HFF-Myc (cell line): ENCODE results near the gene PTDSS2.

ENCODE experiments used
- DNase-seq: peaks from one replicate; pipeline ENCODE4 v3.0.0-alpha.2; 2011; ENCODE audit warnings: low read depth; ENCODE audit errors: extremely low read depth
- H3K4me3 ChIP-seq: replicated peaks from 2 replicates; pipeline ENCODE4 v1.5.1; 2011; ENCODE audit warnings: low read depth, mild to moderate bottlenecking, control low read depth, low read length
- TF ChIP-seq, protein P1 (sequence below): IDR thresholded peaks from 2 replicates; pipeline ENCODE4 v1.5.1; 2012; ENCODE audit warnings: mild to moderate bottlenecking, low read depth, low read length, control low read depth; ENCODE audit errors: missing control alignments

PTDSS2 gene

DNA sequence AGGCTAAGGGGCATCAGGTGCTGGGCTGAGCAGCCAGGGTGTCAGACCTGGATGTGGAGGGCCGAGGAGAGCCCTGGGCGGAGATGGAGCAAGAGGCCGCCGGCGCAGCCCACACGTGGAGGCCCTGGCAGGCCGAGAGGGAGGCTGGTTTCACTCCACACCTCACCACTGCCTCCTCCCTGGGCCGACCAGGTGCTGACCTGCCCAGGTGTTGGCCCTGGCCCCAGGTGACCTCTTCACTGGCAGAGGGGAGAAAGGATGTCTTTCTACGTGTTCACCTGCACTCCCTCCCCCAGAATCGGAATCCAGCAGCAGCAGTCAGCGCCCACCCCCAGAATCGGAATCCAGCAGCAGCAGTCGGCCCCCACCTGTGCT, 9.0 kb upstream of the PTDSS2 start:
- no peak for DNase-seq
- no peak overlapping the region for H3K4me3 ChIP-seq
- TF ChIP-seq, protein P1, sequence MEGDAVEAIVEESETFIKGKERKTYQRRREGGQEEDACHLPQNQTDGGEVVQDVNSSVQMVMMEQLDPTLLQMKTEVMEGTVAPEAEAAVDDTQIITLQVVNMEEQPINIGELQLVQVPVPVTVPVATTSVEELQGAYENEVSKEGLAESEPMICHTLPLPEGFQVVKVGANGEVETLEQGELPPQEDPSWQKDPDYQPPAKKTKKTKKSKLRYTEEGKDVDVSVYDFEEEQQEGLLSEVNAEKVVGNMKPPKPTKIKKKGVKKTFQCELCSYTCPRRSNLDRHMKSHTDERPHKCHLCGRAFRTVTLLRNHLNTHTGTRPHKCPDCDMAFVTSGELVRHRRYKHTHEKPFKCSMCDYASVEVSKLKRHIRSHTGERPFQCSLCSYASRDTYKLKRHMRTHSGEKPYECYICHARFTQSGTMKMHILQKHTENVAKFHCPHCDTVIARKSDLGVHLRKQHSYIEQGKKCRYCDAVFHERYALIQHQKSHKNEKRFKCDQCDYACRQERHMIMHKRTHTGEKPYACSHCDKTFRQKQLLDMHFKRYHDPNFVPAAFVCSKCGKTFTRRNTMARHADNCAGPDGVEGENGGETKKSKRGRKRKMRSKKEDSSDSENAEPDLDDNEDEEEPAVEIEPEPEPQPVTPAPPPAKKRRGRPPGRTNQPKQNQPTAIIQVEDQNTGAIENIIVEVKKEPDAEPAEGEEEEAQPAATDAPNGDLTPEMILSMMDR = no peak

DNA sequence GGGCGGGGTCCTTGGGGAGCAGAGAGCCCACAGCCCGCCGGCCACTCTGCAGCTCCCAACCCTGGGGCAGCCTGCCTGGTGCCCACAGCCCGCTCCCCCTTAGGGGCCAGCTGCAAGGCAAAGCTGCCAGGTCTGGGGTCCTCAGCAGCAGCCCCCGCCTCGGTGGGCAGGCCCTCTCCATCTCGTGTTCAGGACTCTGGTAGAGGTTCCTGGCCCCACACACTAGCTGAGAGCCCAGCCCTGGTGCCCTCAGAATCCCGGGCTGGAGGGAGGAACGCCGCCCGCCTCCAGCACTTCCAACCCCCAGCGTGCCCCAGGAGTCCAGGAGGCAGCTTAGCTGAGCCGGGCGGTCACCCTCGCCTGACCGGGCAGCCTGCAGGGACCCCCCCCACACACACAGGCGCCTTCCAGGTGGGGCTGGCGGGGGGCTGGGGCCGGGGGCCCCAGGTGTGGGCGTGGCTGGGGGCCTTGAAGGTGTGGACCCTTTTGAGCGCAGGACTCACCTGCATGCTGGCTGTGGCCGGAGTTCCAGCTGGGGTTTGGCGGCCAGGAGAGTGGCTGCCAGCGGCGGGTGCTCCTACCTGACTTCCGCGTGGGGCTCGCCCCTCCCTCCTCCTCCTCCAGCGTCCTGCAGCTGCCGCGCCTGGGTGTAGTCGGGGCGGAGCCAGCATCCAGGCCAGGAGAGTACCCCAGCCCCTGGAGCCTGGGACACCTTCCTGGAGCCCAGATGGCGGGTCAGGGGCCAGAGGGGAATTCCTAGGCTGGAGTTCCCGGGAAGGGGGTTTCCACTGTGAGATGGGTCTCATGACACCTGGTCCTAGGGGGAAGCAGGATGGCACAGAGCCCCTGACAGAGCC, 8.4 kb upstream of the PTDSS2 start, which contains the start of gene ANO9:
ANO9 (minus strand) TSS at position 594 of the 857 bp plus-strand sequence; CDS start at position 509, 85 bp downstream.
- TF ChIP-seq, protein P1 = no peak
- H3K4me3 ChIP-seq = no peak within 1 kb of the TSS
- DNase-seq = no peak

DNA sequence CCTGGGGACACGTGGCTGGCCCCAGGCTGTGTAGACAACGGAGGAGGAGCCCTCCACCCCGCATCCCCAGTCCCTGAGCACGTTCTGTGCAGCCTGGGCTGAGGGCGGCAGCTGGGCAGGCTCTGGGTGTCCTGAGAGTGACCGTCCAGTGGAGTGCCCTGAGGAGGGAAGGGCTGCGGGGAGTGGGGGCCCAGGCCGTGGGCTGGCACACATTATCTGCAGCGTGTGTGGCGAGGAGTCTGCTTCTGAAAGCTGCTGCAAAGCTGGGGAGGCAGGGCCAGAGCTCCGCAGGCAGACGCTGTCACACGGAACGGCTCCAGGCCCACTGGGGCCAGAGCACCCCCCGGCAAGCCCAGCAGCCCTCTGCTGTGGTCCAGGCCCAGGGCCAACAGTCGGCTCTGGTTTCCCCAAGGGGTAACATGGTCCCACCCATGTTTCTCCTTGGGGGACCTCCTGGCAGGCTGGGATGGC, 7.4 kb upstream of the PTDSS2 start:
- TF ChIP-seq, protein P1 = no peak
- no peak for DNase-seq

DNA sequence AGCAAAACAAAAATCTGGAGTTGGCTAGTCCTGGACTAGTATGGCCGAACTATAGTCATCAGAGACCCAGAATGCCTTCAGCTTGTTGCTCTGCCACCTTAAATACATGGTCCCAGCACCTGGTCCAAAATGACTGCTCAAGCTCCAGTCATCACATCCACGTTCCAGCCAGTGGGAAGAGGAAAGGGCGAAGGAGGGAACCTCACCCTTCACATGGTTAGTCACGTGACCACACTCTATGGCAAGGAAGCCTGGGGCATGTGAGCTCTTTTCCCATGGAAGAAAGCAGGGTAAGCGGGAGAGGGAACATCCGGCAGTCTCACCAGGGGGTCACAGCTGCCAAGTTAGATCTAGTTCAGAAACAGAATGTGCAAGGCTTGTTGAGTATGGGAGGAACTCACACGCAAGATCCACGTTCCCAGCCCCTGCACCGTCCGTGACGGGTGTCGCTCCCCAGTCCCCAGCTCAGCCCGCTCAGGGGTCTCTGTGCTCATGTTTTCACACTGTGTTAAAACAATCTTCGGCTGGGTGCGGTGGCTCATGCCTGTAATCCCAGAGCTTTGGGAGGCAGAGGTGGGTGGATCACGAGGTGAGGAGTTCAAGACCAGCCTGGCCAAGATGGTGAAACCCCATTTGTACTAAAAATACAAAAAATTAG, 6.4 kb upstream of the PTDSS2 start:
- no peak for DNase-seq
- TF ChIP-seq, protein P1 = no peak
- H3K4me3 ChIP-seq = no peak overlapping the region

More for the DNA sequence above, 7.4 kb upstream of the PTDSS2 start:
- no peak overlapping the region for H3K4me3 ChIP-seq

DNA sequence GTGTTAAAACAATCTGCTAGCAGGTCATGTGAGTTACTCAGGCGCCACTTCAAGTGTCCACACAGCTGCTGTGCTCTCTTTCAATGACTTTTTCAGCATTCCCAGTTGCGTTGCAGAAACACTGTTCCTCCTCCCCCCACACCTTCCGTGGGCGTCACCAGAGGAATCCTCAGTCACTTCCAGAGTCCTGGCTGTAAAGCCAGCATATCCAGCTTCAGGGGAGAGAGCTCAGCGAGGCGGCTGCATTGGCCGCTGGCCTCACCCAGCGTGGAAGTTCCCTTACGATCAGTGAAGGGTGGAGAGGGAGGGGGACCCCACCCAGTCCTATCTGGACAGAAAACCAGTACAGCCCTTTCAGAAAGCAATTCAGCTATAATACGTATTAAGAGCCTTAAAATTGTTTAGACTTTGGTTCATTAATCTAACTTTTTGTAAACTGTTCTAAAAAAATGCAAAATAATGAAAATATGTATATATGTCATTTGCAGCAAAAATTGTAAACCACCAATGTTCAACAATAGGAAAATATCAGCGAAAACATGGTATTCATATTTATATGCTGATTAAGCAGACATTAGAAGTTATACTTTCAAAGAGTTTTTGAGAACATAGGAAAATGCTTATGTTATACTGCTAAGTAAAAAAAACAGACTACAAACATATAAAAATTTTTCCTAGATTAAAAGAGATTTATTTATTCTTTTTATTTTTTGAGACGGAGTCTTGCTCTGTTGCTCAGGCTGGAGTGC, 5.5 kb upstream of the PTDSS2 start:
- TF ChIP-seq, protein P1 = no peak

DNA sequence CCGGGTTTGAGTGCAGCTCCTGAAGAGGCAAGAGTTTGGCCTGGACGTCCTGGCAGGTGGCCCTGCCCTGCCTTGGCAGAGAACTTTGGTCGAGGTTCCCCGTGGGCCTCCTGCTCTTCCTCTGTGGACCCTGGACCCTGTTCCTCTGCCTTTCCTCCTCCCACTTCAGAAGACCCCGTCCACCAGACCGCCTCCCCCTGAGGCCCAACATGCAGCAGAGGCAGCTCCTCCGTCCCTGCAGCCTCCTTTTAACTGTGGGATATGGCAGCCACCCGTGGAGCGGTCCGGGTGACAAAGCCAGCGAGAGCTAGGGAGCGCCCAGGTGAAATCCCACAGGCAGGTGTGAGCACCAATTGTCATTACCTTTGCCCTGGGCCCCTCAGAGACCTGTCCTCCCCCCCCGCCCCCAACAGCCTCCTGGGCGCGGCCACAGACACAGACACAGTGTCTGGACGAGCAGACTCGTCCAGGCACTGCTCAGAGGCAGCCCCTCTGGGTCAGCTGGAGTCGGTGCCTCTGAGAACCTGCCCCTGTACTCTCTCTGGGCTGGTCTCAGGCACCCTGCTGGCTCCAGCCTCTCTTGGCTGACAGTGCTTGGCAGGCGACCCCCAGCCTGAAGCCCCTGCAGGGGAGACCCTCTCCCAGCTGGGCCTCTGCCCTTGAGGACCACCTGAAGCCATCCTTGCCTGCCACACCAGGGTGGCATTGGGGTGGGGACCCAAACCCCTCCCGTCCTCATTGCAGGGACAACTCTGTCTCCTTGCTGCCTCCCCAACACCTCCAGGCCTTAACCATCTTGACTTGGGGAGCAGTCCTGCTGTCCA, 4.1 kb upstream of the PTDSS2 start:
- TF ChIP-seq, protein P1 = no peak
- no peak overlapping the region for H3K4me3 ChIP-seq
- DNase-seq = no peak

More for the DNA sequence above, 5.5 kb upstream of the PTDSS2 start:
- DNase-seq = no peak
- no peak overlapping the region for H3K4me3 ChIP-seq
